Transverse colon (tissue), 4 donors: ENCODE measurements around the gene PKD1.

ENCODE experiments used
- CTCF ChIP-seq, 5 experiments: fragments of 200-600 bp in 3 of 5; fragments of 450-650 bp in 2 of 5; sonication (generic) in 3 of 5; IDR thresholded peaks; 1 replicate in 2 of 5; 2 replicates in 3 of 5; pipeline ENCODE4 v1.5.1; 2016 to 2017; ENCODE audit warnings: antibody characterized with exemption in 5 of 5, inconsistent platforms in 3 of 5, mild to moderate bottlenecking in 2 of 5, moderate library complexity in 1 of 5
- EP300 ChIP-seq: sonication (generic); formaldehyde crosslinking; IDR thresholded peaks from one replicate; pipeline ENCODE4 v1.6.1; 2017; ENCODE audit warnings: antibody characterized with exemption, low read depth
- POLR2A ChIP-seq: fragments of 450-650 bp; IDR thresholded peaks from one replicate; pipeline ENCODE4 v1.6.1; 2016; ENCODE audit warnings: antibody characterized with exemption, mild to moderate bottlenecking, moderate library complexity
- POLR2AphosphoS5 ChIP-seq, 3 donors: sonication (generic); formaldehyde crosslinking; IDR thresholded peaks; one replicate each; pipeline ENCODE4 v1.6.1; 2016; ENCODE audit warnings: antibody characterized with exemption in 3 of 3

- TF ChIP-seq CTCF (IDR thresholded peaks at IDR 0.05) (no peak), EP300 (no peak), POLR2A (no peak), POLR2AphosphoS5 (IDR thresholded peaks at IDR 0.05) (no peak)
Measured at GRCh38 chr16:2058872-2059271, 76.8 kb downstream of the PKD1 start.
